CD4-positive, alpha-beta T cell treated with Interleukin-4 for 1 hour (primary cell): ENCODE measurements around the gene CWC22.
"Not testable (repeated sequence)": the region's sequence is repeated elsewhere in the genome, so short reads cannot be mapped to it uniquely, and the experiment has no call there.

ENCODE experiments used
- DNase-seq, 2 donors: peaks; one replicate each; pipeline ENCODE4 v3.0.0-alpha.2; 2020 to 2022

CWC22 gene

DNA sequence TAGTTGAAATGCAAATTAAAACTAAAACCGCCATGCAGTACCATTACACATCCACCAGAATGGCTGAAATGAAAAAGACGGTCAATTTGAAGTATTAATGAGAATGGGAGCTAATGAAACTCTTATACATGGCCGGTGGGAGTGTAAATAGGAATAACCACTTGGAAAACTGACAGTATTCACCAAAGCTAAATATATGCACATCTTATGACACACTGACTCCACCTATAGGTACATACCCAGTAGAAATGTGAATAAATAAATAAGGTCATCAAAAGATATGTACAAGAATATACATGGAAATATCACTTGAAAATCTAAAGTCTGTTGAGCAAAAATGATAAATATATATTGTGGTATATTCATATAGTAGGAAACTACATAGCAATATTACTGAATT lies 57.7 kb downstream of the CWC22 start:
- no peak for DNase-seq

DNA sequence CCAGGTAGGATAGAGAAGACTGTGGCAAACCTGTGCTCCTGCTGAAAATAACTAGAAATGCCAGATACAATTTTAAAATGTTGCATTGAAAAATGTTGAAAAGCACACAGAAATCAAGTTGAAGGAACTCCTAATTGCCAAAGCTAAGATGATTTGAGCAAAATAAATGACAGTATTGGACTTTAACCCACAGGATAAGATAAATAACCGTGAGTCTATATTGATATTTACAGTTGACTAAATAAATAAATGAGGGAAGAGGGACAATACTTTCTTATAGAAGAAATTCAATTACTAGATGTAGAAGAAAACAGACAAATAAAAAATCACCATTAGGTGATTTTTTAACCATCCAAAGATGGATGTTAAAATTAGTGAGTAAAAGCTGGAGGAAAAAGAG lies 59.0 kb downstream of the CWC22 start:
- DNase-seq: no peak

DNA sequence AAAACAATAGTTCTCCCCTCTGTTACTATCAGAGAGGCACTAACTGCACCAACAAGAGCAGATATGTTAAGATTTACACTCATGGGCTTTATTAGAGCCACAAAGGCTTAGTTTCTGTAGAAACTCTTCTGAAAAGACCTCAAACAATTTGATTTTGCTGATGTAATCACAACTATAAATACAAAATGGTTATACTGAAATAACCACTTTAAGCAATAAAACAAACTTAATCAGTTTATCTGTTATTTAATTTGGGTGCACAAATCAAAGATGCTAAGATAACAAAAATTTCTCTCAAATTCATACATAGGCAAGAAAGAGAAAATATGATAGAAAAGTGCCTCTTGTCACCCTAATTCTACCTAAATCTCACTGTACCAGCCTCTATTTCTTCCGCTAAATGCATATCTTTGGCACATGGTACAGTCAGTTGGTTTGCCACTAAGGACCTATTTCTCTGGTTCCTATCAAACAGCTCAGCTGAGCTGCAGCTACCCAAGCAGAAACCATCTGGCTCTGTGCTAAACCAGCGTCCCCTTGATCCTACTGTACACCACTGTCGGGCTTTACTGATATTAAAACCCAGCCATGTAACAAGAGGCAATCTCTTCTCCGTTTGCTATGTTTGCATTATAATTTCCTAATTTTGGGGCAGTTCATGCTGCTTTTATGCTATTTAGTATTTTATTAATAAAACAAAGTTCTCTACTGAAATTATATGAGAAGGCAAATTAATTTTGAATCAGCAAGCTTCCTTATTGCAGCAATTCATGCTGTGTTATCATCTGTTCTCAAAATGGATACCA lies 60.1 kb downstream of the CWC22 start:
- DNase-seq: no peak

DNA sequence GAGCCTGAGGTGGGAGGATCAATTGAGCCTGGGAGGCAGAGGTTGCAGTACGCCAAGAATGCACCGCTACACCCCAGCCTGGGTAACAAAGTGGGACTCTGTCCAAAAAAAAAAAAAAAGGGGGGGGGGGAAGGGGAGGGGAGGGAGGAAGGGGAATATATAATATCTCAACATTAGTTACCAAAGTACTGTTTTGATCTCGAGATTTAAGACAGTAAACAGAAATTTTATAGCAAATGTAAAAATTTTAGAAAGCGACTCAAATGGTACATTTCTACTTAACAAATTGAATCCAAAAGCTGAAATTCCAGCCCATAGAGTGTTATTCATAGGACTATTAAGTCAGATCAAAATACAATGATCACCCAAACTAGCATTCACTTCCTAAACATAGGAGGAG lies 60.8 kb downstream of the CWC22 start:
- no peak for DNase-seq

DNA sequence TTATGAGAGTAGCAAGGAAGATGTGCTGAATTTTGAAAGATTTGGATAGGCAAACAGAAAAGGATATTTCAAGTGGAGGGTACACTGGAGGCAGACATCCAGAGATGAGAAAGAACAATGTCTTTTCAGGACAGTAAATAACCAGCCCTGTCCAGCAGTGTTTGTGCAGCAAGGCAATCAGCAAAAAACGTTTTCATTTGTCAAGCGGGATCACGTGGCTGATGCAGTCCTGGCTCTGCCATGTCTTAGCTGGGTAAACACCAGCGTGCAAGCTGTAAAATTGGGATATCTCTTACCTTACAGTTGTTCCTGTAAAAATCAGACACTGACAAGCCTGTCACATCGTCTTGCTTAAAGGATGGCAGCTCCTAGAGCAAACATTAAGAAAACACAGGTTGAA lies 67.8 kb downstream of the CWC22 start:
- DNase-seq: no peak

GRCh38 chr2:179938026-179938425 lies 69.1 kb downstream of the CWC22 start:
- DNase-seq: no peak

GRCh38 chr2:179936654-179937053 lies 70.4 kb downstream of the CWC22 start:
- DNase-seq: no peak

DNA sequence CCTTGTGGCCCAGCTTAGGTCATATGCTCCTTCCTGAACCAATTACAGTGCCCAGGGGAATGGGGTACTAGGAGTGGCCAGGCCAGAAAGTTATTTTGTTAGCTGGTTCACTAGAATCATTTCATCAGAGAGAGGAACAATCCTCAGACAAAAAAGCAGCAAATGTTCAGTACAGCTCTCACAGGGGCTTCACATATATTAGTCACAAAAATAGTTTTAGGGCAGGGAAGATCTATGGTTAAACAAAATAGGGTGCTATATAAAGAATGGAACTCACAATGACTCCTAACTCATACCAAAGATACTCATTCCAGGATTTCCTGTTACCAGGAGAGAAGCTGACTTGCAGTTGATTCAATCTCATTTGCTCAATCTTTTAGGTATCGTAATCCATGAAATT lies 71.0 kb downstream of the CWC22 start:
- no peak for DNase-seq

- DNase-seq: no peak
Measured at GRCh38 chr2:179932786-179933185, 74.3 kb downstream of the CWC22 start.

GRCh38 chr2:179931502-179931901 lies 75.6 kb downstream of the CWC22 start:
- DNase-seq: no peak

GRCh38 chr2:179929997-179930396 lies 77.1 kb downstream of the CWC22 start:
- DNase-seq: not testable (repeated sequence)

- no peak for DNase-seq
Measured at GRCh38 chr2:179927041-179927440, 80.1 kb downstream of the CWC22 start.

GRCh38 chr2:179925713-179926112 lies 81.4 kb downstream of the CWC22 start:
- DNase-seq: no peak

- no peak for DNase-seq
Measured at GRCh38 chr2:179917272-179917671, 89.8 kb downstream of the CWC22 start.

GRCh38 chr2:179915395-179915992 lies 91.6 kb downstream of the CWC22 start:
- no peak for DNase-seq

DNA sequence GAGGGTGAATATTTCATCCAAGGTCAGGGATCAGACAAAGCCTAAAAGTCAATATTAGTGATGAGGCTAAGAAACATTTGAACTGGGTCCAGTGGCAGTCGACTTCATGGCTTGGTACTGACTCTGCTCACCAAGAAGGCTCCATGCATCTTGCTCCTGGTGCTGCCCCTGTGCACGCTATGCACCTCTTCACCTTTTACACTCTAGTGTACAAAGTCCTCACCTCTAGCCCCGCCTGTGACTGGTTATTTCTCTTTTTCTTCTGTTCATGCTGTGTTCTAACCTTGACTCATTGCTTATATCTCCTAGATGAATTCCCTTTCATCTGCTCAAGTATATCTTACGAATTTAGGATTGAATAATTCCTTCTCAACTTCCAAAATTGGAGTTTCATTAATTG lies 93.3 kb downstream of the CWC22 start:
- no peak for DNase-seq

DNA sequence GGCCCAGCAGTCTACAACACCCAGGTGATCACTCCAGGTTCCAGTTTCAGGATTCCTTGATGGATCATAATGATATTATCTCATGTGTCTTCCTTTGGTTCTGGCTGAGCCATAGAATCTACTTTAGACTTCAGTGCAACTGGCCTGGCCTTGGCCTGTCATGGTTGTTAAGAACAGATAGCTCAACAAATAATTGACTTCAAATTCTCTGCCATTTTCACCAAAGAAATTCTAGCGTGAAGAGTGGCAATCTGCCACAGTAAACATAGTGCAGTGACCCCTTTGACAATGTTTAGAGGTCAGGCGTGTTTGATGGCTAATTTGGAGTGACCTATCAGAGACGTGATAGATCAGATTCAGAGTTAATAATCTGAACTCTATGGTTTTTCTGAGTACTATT lies 95.5 kb downstream of the CWC22 start:
- no peak for DNase-seq

DNA sequence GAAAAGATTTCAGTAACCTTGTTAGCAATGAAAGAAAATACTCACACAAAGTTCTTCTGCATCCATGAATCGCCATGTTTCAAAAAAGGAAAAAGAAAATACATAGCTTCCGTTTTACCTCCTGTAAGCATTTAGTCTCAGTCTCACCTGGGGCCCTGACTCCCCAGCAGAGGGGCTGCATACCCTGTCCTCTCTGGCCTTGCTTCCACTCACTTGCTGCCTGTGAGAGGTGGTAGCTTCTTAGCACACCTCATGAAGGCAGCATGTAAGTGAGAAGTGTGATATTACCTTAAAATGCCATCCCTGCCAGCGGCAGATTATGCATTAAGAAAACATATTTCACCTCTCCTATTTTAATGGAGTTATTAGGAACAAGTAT lies 96.4 kb downstream of the CWC22 start:
- no peak for DNase-seq

GRCh38 chr2:179909845-179910734 lies 97.0 kb downstream of the CWC22 start:
- no peak for DNase-seq

DNA sequence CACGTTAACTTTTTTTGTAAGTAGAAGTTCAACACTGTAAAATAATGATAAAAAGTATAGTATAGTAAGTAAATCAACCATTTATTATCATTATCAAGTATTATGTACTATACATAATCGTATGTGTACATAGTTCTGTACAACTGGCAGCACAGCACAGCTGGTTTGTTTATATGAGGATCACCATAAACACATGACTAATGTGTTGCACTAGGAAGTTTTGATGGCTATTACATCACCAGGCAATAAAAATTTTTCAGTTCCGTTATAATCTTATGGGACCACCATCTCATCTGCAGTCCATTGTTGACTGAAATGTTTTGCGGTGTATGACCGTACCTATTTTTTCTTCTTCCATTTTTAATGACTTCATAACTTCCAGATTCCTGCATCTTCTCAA lies 106.4 kb downstream of the CWC22 start:
- no peak for DNase-seq

GRCh38 chr2:179899666-179900065 lies 107.4 kb downstream of the CWC22 start:
- no peak for DNase-seq

DNA sequence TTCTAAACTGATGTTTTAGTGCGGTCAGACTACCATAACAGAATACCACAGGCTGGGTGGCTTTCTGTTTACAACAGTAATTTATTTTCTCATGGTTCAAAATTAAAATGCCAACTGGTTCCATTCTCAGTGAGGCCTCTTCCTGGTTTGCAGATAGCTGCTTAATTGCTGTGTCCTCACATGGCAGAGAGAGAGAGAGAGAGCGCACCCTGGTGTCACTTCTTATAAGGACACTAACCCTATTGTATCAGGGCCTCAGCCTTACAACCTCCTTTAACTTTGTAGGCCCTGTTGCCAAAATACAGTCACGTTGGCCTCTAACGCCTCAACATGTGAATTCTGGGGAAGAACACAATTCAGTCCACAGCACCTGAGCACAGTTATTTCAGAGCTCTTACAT lies 108.2 kb downstream of the CWC22 start:
- DNase-seq: no peak
